IMR-90 (cell line): Measurements from ENCODE around the gene GJB5. TPM values are rescaled to one million over a fixed set of nuclear protein-coding genes. Genes with fewer than 3 reads are reported as not detected.

Experiments used
- ATAC-seq: fragments of 200-7000 bp; cut with Tn5 transposase; 2 replicates; pipeline ENCODE4 v1.9.1; 2020; ENCODE audit warnings: low read depth, mild to moderate bottlenecking, moderate library complexity
- BruUV-seq: library from RNA; stranded (reverse); fragments of 400-500 nt; replicated peaks from 2 replicates; lab custom pipeline; 2021; lab: Mats Ljungman, UMichigan
- CTCF ChIA-PET: fragments of 300-600 bp; formaldehyde crosslinking; extraction: SDS; loops from one replicate; lab custom pipeline; 2021; ENCODE audit warnings: antibody characterized with exemption; lab: Yijun Ruan, JAX
- POLR2A ChIA-PET: fragments of 300-600 bp; sonication (Branson Sonifier 250); formaldehyde crosslinking; loops from one replicate; lab custom pipeline; 2022; ENCODE audit warnings: antibody characterized with exemption; ENCODE audit not compliant: unreplicated experiment; lab: Charles Lee
- DNase-seq: peaks from one replicate; pipeline ENCODE4 v3.0.0; 2013
- H2AFZ ChIP-seq: replicated peaks from 2 replicates; pipeline ENCODE3; 2013; ENCODE audit warnings: low read length, mild to moderate bottlenecking; ENCODE audit not compliant: poor library complexity
- H2AK5ac ChIP-seq: 2 replicates; pipeline ENCODE4 v1.6.1; 2013; ENCODE audit warnings: low read depth, low read length, inconsistent platforms
- H2AK9ac ChIP-seq: replicated peaks from 2 replicates; pipeline ENCODE3; 2013; ENCODE audit warnings: mild to moderate bottlenecking, low read depth, low read length, moderate library complexity; ENCODE audit not compliant: poor library complexity
- H2BK120ac ChIP-seq: 2 replicates; pipeline ENCODE4 v1.6.1; 2013; ENCODE audit warnings: low read depth, low read length, inconsistent platforms
- H2BK15ac ChIP-seq: 3 replicates; pipeline ENCODE4 v1.6.1; 2013; ENCODE audit warnings: low read depth, low read length, inconsistent platforms
- H2BK20ac ChIP-seq: 2 replicates; pipeline ENCODE4 v1.6.1; 2013; ENCODE audit warnings: low read depth, mild to moderate bottlenecking, inconsistent platforms, low read length, moderate library complexity
- H2BK5ac ChIP-seq: 2 replicates; pipeline ENCODE4 v1.6.1; 2013; ENCODE audit warnings: mild to moderate bottlenecking, low read depth, low read length, inconsistent platforms; ENCODE audit not compliant: poor library complexity, severe bottlenecking
- H3K14ac ChIP-seq: replicated peaks from 2 replicates; pipeline ENCODE4 v1.6.1; 2013; ENCODE audit warnings: low read depth, low read length, inconsistent platforms
- H3K18ac ChIP-seq: 2 replicates; pipeline ENCODE4 v1.6.1; 2013; ENCODE audit warnings: low read depth, low read length, control low read depth
- H3K23ac ChIP-seq: 2 replicates; pipeline ENCODE4 v1.6.1; 2013; ENCODE audit warnings: low read depth, low read length, inconsistent platforms
- H3K27ac ChIP-seq: 2 replicates; pipeline ENCODE4 v1.5.1; 2013; ENCODE audit warnings: mild to moderate bottlenecking, control low read depth, low read length; ENCODE audit not compliant: insufficient read depth
- H3K27me3 ChIP-seq: 2 replicates; pipeline ENCODE4 v1.6.1; 2013; ENCODE audit warnings: low read length; ENCODE audit not compliant: control insufficient read depth, insufficient read depth
- H3K36me3 ChIP-seq: 2 replicates; pipeline ENCODE4 v1.6.1; 2013; ENCODE audit warnings: low read length, mixed read lengths; ENCODE audit not compliant: control insufficient read depth, insufficient read depth
- H3K4ac ChIP-seq: 2 replicates; pipeline ENCODE4 v1.6.1; 2013; ENCODE audit warnings: low read depth, low read length, inconsistent platforms
- H3K4me1 ChIP-seq: 2 replicates; pipeline ENCODE4 v1.6.1; 2013; ENCODE audit warnings: low read length, mixed read lengths; ENCODE audit not compliant: control insufficient read depth, insufficient read depth
- H3K4me2 ChIP-seq: 2 replicates; pipeline ENCODE4 v1.6.1; 2013; ENCODE audit warnings: low read depth, mild to moderate bottlenecking, control low read depth, low read length, moderate library complexity
- H3K4me3 ChIP-seq: 2 replicates; pipeline ENCODE4 v1.5.1; 2013; ENCODE audit warnings: low read depth, mild to moderate bottlenecking, control low read depth, low read length, moderate library complexity; ENCODE audit not compliant: insufficient read depth
- H3K56ac ChIP-seq: 2 replicates; pipeline ENCODE4 v1.6.1; 2013; ENCODE audit warnings: low read length, inconsistent platforms; ENCODE audit not compliant: insufficient read depth; ENCODE audit errors: extremely low read depth
- H3K79me1 ChIP-seq, 2 experiments: 2 replicates each; pipeline ENCODE4 v1.6.1; 2013; ENCODE audit warnings: low read length in 2 of 2, inconsistent platforms in 1 of 2, low read depth in 1 of 2
- H3K9ac ChIP-seq: 2 replicates; pipeline ENCODE4 v1.6.1; 2013; ENCODE audit warnings: low read depth, low read length, control low read depth
- H3K9me1 ChIP-seq: 2 replicates; pipeline ENCODE4 v1.6.1; 2013; ENCODE audit warnings: low read length, inconsistent platforms; ENCODE audit not compliant: insufficient read depth
- H3K9me3 ChIP-seq: 2 replicates; pipeline ENCODE4 v1.6.1; 2013; ENCODE audit warnings: low read length; ENCODE audit not compliant: control insufficient read depth, insufficient read depth
- H4K20me1 ChIP-seq: 2 replicates; pipeline ENCODE4 v1.6.1; 2013; ENCODE audit warnings: low read length, inconsistent platforms; ENCODE audit not compliant: insufficient read depth
- H4K5ac ChIP-seq: 2 replicates; pipeline ENCODE4 v1.6.1; 2013; ENCODE audit warnings: mild to moderate bottlenecking, low read depth, low read length, control low read depth
- H4K8ac ChIP-seq, 2 experiments: 2 replicates each; pipeline ENCODE4 v1.6.1; 2013; ENCODE audit warnings: low read depth in 2 of 2, low read length in 2 of 2, control low read depth in 1 of 2, inconsistent platforms in 1 of 2
- H4K91ac ChIP-seq: 2 replicates; pipeline ENCODE4 v1.6.1; 2013; ENCODE audit warnings: low read depth, low read length, inconsistent platforms; ENCODE audit not compliant: insufficient read depth
- WGBS, 2 experiments: methylation state at CpG; one replicate each; pipeline versions ENCODE4 v1.1.5 to v1.1.7; 2013; ENCODE audit warnings: missing lambda C conversion rate in 2 of 2; ENCODE audit not compliant: insufficient read length in 1 of 2; ENCODE audit errors: extremely low coverage in 2 of 2; 5-methylcytosine and 5-hydroxymethylcytosine counted together
- dilution Hi-C: fragments of 300-500 bp; cut with HindIII; formaldehyde crosslinking; loops from one replicate; pipeline ENCODE4 v1.14.3; 2018; ENCODE audit warnings: low sequenced_read_pairs; ENCODE audit not compliant: unreplicated experiment
- in situ Hi-C: fragments of 300-500 bp; cut with MboI; formaldehyde crosslinking; loops from 3 replicates; pipeline ENCODE4 v1.14.3; 2019; ENCODE audit warnings: low sequenced_read_pairs, inconsistent platforms, mixed read lengths
- intact Hi-C: fragments of 100-400 bp; cut with micrococcal nuclease; formaldehyde crosslinking; loops from 2 replicates; pipeline ENCODE4 v1.10.0; 2022
- polyA plus RNA-seq, 3 experiments: library from polyadenylated mRNA; depleted of rRNA; stranded (reverse); fragments of >200 nt; gene quantifications; 2 replicates each; pipeline ENCODE4 v1.2.3, GENCODE V29; 2012; ENCODE audit warnings: low replicate concordance in 1 of 3
- total RNA-seq: library from RNA; depleted of rRNA; stranded (reverse); fragments of >200 nt; gene quantifications from 2 replicates; pipeline ENCODE4 v1.2.3, GENCODE V29; 2012
- TF ChIP-seq, protein P1 (sequence below): fragments of 150-350 bp; IDR thresholded peaks from 2 replicates; pipeline ENCODE4 v1.6.1; 2017; ENCODE audit warnings: mild to moderate bottlenecking, antibody characterized with exemption, low read length, low read depth

Gene GJB5
- total and polyA plus RNA-seq, 2 of the 4 experiments (the other 2 are of a cell fraction) = 0.10 TPM; not detected in 1

- Histone ChIP-seq H3K4me2 (no peak overlapping the region), H4K20me1 (no peaks in the 10 kb centered on the region), H3K27me3 (peaks cover 14% of the 10 kb centered on the region), H3K79me1 (no peaks in the 10 kb centered on the region), H2BK15ac (no peak overlapping the region), H3K9me3 (no peaks in the 10 kb centered on the region), H4K91ac (no peak overlapping the region), H3K9me1 (no peaks in the 10 kb centered on the region), H2AFZ (no peak overlapping the region), H4K8ac (no peak overlapping the region), H3K4me1 (no peaks in the 10 kb centered on the region), H2AK9ac (no peak overlapping the region), H2AK5ac (no peak overlapping the region), H3K18ac (no peak overlapping the region), H3K23ac (no peak overlapping the region), H3K56ac (no peak overlapping the region), H2BK5ac (no peak overlapping the region), H3K4me3 (no peak overlapping the region), H3K4ac (no peak overlapping the region), H3K27ac (no peak overlapping the region), H2BK20ac (no peak overlapping the region), H3K36me3 (no peaks in the 10 kb centered on the region), H4K5ac (no peak overlapping the region), H3K9ac (no peak overlapping the region), H2BK120ac (no peak overlapping the region), H3K14ac (no peak overlapping the region)
- DNase-seq (no peak), ATAC-seq (no peak)
- intact Hi-C loops (no loop called here), in situ Hi-C loops (no loop called here), dilution Hi-C loops (no loop called here)
- 33% methylated on average over 5 of the region's 8 CpGs; no CpG with 5 or more reads in 1 of the 2 experiments for WGBS, 2 experiments
- POLR2A ChIA-PET = no interaction called here
- BruUV-seq = no TSS peak
- TF ChIP-seq, protein P1, sequence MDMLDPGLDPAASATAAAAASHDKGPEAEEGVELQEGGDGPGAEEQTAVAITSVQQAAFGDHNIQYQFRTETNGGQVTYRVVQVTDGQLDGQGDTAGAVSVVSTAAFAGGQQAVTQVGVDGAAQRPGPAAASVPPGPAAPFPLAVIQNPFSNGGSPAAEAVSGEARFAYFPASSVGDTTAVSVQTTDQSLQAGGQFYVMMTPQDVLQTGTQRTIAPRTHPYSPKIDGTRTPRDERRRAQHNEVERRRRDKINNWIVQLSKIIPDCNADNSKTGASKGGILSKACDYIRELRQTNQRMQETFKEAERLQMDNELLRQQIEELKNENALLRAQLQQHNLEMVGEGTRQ = no peak
- CTCF ChIA-PET = no interaction called here
Measured at GRCh38 chr1:34774957-34775356, 20.1 kb downstream of the GJB5 start.
